ENCODE data around the gene KIF25. TPM values are rescaled to one million over a fixed set of nuclear protein-coding genes. Genes with fewer than 3 reads are reported as not detected.

The KIF25 gene
- polyA plus RNA-seq, 1 donor from 2014 or later, result not detected

Other genes starting within 250 kb of the KIF25 start
- 193 and 207 TPM in 2 replicates for gene AFDN, start 170.8 kb upstream of the KIF25 start, polyA plus RNA-seq
- gene FRMD1, start 81.5 kb downstream of the KIF25 start, polyA plus RNA-seq, result not detected in 2 replicates